ENCODE measurements around the gene PPM1G. TPM values are rescaled to one million over a fixed set of nuclear protein-coding genes. Genes with fewer than 3 reads are reported as not detected.

PPM1G gene
- total and polyA plus RNA-seq, 2 experiments from 2014 or later: 183 to 201 TPM

GRCh38 chr2:27428978-27429541 lies 19.7 kb upstream of the PPM1G start:
- H3K4me1 ChIP-seq (ENCODE audit: insufficient read depth): peaks cover 9% of the 10 kb centered on the region
- H3F3A ChIP-seq (replicated peaks; ENCODE audit: low read depth): 0 out of 2 replicates have a peak, but pooled peaks cover 7% of the 10 kb centered on the region
- peaks cover 5% of the 10 kb centered on the region; the same call in 1 of the 2 replicates for H3K36me3 ChIP-seq (ENCODE audit: insufficient read depth)
- no peak for TF ChIP-seq NANOG (IDR thresholded peaks at IDR 0.05; ENCODE audit: borderline replicate concordance)
- TF ChIP-seq STAT1 (IDR thresholded peaks at IDR 0.05; ENCODE audit: unreplicated experiment): no peak
- no peak for TF ChIP-seq EZH2 (IDR thresholded peaks at IDR 0.05; ENCODE audit: low read depth, unreplicated experiment)
- no peak for TF ChIP-seq REST (IDR thresholded peaks at IDR 0.05; ENCODE audit: unreplicated experiment)
- no peak for TF ChIP-seq POLR2AphosphoS5 (IDR thresholded peaks at IDR 0.05; ENCODE audit: low read depth)
- no peak for TF ChIP-seq CREB1 (CRISPR knock-in tag; IDR thresholded peaks at IDR 0.05; ENCODE audit: low read depth)
- no peak for TF ChIP-seq ETS1 (IDR thresholded peaks at IDR 0.05)
- no peak for TF ChIP-seq JUNB (IDR thresholded peaks at IDR 0.05; ENCODE audit: unreplicated experiment)
- TF ChIP-seq CTCF (conservative IDR thresholded peaks at IDR 0.05; ENCODE audit: low read depth in 2 of 2): no peak
- TF ChIP-seq ZNF462 (CRISPR knock-in tag; IDR thresholded peaks at IDR 0.05): no peak
- TF ChIP-seq EZH2phosphoT487 (IDR thresholded peaks at IDR 0.05; ENCODE audit: unreplicated experiment): no peak
- no peak for TF ChIP-seq ZNF114 (CRISPR knock-in tag; IDR thresholded peaks at IDR 0.05)
- TF ChIP-seq ZNF331 (CRISPR knock-in tag; IDR thresholded peaks at IDR 0.05; ENCODE audit: low read depth): no peak
- H3K36me3 Mint-ChIP-seq (ENCODE audit: low read depth): peaks cover 11% of the 10 kb centered on the region
- H3K27ac Mint-ChIP-seq: peak overlapping the region; percentile 90
- H3K27me3 ChIP-seq (ENCODE audit: insufficient read depth): no peaks in the 10 kb centered on the region
- H3K9me3 Mint-ChIP-seq: no peaks in the 10 kb centered on the region
- H3K79me2 ChIP-seq (replicated peaks; ENCODE audit: insufficient read depth): peaks cover 39% of the 10 kb centered on the region
- peak overlapping the region; percentile 95 for H2AFZ ChIP-seq
- peaks cover 24% of the 10 kb centered on the region for H4K20me1 ChIP-seq (replicated peaks; ENCODE audit: insufficient read depth)
- peak; percentile 89 for DNase-seq (ENCODE audit: low spot score)
- H3K4me3 ChIP-seq: peak overlapping the region; percentile 98
- H3K27ac ChIP-seq (ENCODE audit: low read depth): peak overlapping the region; percentile 93; the same call in 1 of the 2 replicates
- peaks cover 23% of the 10 kb centered on the region for H3K4me1 Mint-ChIP-seq
- peak; percentile 81 for ATAC-seq
- H3K4me2 ChIP-seq: peak overlapping the region; percentile 97
- no peaks in the 10 kb centered on the region for H3K27me3 Mint-ChIP-seq (ENCODE audit: insufficient read depth, low read depth, poor library complexity)
- peak overlapping the region; percentile 98 for H3K4me3 Mint-ChIP-seq
- no peaks in the 10 kb centered on the region for H3K9me2 ChIP-seq (ENCODE audit: insufficient read depth)

Data from GM23338 (cell line).